HG02970 (cell line): Measurements from ENCODE around the gene DVL1.
"Not testable (repeated sequence)": the region's sequence is repeated elsewhere in the genome, so short reads cannot be mapped to it uniquely, and the experiment has no call there.

Source experiments
- ATAC-seq: cut with Tn5 transposase; IDR thresholded peaks from one replicate; pipeline ENCODE4 v1.9.1; 2021; ENCODE audit warnings: mild to moderate bottlenecking, moderate library complexity, moderate number of reproducible peaks; ENCODE audit not compliant: unreplicated experiment, low FRiP score

The DVL1 gene

DNA sequence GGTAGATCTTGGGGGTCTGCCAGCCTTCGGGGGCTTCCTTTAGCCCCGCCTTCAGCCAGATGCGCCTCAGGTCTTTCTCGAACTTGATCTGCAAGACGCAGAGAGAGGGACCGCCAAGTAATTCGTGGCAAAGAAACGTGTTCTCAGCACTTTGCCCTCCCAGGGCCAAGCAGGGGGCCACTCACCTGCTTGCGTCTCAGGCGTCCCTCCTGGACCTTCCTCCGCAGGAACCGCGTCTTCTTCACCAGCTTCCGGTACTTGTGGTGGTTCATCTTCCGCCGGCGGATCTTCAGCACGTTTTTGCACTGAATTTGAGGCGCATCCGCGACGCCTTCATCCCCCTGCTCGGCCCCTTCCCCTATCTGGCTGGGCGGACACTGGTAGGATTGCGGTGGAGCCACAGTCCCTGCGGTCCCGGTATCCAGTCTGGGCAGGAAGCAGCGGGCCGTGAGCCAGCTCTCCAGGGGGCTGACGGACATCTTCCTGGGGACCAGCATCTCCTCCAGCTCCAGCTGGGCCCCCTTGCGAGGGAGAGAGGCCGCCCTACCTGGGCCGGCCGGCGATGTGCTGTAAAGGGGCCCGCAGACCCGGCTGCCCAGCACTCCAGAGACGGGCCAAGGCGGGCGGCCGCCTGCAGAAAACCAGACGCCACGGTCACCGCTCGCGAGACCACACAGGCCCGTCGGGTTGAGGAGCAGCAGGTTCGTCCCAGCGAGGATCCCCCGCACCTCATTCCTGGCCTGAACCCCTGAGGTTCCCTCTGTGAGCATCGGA lies 24.8 kb upstream of the DVL1 start:
- ATAC-seq, result no peak

DNA sequence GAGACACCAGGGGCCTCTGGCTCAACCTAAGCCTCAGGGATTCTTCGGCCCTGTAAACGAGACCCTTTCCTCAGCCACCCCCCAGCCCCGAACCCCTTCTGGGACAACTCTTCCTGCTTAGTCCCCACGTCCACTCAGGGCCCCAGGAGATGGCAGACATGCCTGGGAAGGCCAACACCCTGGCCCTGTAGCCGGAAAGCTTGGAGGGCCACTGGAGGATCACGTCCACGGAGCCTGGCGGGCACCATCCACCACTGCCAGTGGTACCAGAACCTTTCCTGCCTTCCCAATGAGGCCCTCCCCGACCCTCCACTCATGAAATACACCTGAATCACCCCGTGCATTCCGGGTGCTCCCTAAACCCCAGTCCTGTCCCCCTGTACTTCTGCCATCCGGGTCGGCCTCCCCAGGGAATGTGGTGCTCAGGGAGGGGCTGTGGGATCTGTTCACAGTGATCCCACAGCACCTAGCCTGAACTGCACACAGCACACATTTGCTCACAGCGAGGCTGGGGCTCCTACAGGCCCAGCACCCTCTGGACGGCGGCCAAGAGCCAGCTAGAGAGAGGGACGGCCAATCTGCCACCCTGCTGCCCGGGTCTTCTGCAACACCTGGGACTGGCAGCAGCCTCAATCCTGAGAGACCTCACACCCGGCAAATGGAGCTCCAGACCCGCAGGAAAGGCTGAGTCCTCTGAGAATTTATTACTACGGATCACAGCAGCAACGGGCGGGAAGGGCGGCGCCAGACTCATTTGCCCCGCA lies 24.0 kb upstream of the DVL1 start:
- ATAC-seq, result no peak

DNA sequence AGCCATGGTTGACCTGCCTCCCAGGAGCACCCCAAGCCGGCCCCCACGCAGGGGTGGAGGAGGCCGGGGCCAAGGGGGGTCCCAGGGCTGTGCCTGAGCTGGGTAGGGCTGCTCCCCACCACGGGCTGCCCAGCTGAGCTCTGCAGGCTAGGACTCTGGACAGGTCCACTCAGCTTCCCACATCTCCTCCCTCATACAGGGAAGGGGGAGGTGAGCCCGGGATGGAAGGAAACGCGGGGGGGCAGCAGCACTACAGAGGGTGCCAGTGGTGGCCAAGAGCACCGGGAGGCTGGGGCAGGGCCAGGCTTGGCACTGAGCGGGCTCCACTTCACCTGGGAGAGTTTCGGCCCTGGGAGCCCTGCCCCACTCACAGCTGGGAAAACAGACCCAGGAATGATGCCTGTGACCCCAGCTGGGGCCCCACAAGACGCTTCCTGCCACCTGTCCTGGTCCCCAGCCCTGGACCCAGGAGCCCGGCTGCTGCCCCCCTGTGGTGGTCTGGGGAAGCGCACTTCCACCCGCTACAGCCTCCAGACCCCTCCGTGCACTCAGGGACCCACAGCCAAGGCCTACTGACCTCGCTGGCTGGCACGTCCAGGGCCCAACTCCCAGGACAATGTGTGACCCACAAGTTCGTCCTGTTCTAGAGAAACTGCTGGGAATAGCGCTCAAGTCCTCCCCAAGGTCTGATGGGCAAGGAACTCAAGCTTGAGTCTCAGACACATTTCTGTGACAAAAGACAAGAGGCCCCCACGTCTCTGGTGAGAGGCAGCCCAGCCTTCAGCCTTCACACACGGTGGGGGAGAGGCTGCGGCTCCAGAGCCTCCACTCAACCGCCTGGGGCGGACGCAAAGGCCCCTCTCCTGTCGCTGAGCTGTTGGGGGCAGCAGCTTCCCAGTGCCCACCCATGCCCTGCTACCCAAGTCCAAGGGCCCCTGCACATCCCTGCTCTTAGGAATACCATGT lies 22.8 kb upstream of the DVL1 start:
- ATAC-seq, result no peak

DNA sequence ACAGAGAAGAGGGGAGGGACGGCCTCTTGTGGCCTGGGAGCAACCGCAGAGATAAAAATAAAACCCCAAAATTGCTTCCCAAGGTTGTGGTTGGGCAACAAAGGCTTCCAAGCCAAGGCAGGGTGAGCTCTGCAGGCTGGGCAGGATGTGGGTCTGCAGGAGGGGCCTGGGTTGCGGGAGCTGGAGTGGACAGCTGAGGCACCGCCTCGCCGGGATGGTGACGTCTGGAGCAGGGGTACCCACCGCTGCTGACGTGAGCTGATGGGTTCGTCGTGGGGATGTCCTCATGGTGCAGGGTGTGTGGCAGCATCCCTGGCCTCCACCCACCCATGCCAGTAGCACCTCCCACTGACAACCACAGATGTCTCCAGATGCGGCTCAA lies 22.1 kb upstream of the DVL1 start:
- no peak for ATAC-seq

DNA sequence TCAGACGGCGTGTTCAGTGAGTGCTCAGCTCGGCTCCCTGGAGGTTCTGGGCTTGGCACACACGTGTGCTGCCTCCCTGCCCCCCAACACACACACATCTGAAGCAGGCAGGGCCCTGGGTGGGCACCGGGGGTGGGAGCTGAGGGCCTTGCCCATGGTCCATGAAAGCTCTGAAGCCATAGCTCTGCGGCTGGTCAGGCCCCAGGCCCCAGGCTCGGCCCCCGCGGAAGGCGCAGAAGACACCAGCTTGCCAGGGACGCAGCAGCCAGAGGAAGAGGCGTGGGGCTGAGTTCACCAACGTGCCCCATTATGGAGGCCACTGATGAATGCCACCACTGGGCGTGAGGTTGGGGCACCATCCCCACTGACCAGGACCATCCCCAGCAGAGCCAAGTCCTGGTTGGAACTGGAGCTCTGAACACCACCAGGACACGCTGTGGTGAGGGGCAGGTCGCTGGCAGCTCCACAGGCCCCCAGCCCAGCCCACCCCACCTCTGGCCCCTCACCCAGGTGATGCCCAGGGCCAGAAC lies 21.6 kb upstream of the DVL1 start:
- ATAC-seq, result no peak

DNA sequence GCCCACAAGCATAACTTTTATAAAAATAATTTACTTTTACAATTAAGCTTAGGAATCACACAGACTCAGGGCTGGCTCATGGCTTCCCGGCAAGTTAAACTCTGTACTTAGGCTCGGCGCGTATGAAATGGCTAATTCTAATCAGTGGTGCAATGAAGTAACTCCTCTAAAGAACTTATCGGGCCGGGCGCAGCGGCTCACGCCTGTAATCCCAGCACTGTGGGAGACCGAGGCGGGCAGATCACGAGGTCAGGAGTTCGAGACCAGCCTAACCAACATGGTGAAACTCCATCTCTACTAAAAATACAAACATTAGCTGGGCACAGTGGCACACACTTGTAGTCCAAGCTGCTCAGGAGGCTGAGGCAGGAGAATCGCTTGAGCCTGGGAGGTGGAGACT lies 20.9 kb upstream of the DVL1 start:
- not testable (repeated sequence) for ATAC-seq

DNA sequence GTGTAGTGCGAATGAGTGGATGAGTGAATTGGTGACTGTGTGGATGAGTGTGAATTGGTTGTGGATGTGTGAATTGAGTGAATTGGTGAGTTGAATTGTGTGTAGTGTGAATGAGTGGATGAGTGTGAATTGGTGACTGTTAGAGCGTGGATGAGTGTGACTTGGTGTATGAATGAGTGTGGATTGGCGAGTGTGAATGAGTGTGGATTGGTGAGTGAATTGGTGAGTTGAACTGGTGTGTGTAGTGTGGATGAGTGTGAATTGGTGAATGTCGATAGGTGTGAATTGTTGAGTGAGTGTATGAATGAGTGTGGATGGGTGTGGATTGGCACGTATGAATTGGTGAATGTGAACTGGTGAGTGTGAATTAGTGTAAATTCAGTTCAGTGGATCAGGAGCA lies 18.1 kb upstream of the DVL1 start:
- no peak for ATAC-seq

DNA sequence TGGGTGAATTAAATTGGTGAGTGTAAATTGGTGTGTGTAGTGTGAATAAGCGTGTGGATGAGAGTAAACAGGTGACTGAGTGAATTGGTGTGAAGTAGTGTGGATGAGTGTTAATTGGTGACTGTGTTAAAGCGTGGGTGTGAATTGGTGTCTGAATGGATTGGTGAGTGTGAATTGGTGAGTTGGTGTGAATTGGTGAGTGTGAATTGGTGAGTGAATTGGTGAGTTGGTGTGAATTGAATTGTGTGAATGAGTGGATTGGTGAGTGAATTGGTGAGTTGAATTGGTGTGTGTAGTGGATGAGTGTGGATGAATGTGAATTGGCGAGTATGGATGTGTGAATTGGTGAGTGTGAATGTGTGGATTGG lies 17.5 kb upstream of the DVL1 start:
- ATAC-seq, result no peak

DNA sequence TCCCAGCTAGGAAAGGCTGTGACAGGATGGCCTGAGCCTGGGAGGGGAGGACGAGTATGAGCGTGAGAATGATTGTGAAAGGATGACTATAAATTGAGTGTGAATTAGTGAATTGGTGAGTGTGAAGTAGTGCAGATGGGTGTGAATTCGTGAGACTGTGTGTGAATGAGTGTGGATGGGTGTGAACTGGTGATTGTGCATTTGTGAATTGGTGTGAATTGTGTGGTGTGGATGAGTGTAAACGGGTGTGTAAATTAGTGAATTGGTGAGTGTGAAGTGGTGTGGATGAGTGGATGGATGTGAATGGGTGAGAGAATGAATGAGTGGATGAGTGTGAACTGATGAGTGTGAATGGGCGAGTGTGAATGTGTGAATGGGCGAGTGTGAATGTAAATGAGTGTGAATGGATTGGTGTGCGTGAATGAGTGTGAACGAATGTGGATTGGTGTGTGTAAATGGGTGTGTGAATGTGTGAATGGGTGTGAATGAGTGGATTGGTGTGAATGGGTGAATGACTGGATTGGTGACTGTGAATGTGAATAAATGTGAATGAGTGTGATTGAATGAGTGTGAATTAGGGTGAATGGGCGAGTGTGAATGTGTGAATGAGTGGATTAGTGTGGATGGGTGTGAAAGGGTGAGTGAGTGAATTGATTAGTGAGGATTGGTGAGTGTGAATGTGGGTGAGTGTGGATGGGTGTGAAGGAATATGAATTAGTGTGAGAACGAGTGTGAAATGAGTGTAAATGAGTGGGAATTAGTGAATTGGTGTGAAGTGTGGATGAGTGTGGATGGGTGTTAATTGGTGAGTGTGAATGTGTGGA lies 16.9 kb upstream of the DVL1 start:
- no peak for ATAC-seq

DNA sequence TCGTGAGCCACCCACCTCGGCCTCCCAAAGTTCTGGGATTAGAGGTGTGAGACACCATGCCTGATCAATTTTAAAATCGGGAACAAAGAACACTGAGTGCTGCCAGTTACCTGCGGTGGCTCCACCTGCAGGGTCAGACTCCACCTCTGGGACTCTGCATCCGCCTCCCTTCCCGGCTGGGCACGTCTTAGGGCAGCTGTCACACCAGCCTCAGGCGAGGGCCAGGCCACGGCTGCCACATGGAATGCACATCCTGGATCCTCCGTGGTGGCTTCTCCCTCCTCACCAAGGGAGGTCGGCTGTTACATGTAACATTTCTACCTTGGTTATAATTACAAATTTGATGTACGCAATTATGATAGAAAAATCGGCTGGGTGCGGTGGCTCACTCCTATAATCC lies 15.0 kb upstream of the DVL1 start:
- no peak for ATAC-seq

DNA sequence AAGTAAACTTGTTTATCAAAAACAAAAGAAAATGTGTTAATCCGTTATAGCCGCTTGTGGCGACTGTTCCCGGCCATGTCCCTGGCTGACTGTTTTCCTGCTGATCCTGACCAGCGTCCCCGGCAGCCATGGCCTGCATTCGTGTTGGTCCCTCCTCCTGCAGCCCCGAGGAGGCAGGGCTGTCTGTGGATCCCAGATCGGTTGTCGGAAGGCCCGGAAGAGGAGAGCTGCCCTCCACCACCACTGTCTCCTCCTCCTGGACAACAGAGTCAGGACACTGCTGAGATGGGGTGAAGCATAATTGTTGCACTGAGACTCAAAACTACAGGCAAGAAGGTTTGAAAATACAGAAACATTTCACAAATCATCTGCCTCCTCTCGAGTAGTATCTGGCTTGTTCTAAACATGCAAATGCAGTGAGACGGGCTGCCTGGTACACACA lies 12.8 kb upstream of the DVL1 start:
- no peak for ATAC-seq

DNA sequence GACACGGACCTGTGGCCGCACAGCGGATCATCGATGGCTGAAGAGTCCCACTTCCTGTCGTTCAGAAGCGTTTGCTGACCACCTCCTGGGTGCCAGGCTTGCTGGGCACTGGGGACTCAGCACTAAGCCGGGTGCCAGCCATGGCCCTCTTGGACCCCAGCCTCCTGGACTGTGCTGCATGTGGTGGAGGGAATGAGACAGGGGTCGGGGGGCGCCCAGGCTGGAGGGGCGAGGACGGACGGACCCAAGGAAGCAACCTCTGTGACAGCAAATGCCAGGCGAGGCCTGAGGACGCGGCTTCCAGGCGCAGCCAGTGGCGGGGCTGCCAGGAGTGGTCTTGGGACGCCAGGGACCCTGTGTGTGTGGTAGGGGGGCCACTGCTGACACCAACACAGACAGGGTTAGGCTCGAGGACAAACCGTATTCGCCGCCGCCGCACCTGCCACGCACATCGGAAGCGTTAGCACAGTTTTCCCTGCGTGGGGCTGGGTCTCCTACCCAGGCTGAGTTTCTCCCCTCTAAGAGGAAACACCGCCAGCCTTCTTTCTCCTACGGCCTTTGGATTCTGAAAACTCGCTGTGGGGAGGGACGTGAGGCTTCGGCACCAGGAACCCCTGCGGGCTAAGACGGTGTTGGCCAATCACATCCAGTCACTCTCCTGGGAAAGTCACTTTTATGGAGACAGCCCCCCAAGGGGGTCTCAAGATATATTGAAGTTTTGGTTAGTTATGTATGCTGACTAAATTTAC lies 12.2 kb upstream of the DVL1 start:
- ATAC-seq, result no peak

DNA sequence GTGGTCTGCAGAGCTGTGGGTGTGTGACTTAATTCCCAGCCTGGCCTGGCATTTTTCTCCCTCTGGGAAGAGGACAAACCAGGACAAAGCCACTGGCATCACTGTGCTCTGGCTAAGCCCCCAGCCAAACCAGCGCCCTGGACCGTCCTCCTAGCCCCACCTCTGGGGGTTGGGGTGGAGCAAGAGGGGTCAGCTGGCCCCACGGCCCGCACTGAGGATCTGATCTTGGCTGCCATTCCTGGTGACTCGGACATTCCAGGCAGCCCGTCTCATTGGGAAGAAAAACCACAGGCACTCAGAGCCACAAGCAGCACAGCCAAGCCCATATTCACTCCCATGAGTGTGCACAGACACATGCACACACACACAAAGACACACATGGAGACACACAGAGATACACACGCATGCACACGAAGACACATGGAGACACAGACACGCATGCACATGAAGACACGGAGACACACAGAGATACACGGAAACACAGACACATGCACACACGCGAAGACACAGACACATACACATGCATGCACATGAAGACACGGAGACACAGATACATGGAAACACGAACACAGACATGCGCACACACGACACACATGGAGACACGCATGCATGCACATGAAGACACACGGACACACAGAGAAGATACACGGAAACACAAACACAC lies 11.4 kb upstream of the DVL1 start:
- no peak for ATAC-seq

DNA sequence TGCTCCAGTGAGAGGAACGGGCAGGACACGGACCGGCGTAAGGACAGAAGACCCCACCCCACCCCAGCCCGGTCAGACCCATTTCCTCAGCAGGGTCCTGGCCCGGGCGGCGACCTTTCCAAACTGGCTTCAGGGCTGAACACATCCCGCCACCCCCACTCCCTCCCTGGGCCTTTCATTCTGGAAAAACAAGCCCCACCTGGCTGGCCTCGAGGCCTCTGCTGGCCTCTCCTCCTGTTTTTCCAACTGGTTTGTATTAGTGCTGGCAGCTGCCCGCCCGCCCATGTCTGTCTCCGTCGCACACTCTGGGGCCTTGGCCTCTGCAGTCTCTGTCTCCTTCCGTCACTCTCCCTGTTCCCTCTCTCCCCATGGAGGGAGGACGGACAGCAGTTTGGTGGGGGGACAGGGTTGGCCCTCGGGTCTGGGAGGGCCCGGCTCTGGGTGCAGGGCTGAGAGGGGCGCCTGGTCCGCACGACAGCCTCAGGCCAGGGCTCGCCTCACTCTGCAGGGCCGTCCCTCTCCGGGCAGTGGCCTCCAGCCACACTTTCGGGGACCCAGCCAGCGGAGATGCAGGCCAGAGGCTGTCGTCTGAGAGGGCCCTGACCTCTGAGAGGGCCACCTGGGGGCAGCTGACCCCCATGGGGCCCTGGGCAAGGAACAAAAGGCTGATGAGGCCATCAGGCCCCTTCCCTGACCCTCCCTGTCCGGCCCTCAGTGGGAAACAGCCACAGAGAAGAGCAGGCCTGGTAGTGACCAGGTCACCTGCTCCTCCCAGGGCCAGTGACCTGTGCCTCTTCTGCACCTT lies 10.6 kb upstream of the DVL1 start:
- no peak for ATAC-seq

DNA sequence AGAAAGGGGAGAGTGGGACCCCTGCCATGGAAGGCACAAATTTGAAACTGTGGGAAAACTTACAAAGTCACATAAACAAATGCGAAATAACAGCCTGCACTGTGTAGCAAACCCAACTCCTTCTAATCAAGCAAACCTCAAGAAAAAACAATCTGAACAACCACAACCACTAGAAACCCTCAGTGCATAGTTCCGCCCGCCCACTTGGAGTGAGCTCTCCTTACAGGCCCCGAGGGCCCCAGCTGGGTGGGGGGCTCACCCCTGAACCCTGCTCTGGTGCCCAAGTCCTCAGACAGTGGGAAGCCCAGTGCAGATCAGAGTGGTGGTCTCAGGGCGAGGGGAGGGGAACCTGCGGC lies 10.1 kb upstream of the DVL1 start:
- ATAC-seq, result no peak

DNA sequence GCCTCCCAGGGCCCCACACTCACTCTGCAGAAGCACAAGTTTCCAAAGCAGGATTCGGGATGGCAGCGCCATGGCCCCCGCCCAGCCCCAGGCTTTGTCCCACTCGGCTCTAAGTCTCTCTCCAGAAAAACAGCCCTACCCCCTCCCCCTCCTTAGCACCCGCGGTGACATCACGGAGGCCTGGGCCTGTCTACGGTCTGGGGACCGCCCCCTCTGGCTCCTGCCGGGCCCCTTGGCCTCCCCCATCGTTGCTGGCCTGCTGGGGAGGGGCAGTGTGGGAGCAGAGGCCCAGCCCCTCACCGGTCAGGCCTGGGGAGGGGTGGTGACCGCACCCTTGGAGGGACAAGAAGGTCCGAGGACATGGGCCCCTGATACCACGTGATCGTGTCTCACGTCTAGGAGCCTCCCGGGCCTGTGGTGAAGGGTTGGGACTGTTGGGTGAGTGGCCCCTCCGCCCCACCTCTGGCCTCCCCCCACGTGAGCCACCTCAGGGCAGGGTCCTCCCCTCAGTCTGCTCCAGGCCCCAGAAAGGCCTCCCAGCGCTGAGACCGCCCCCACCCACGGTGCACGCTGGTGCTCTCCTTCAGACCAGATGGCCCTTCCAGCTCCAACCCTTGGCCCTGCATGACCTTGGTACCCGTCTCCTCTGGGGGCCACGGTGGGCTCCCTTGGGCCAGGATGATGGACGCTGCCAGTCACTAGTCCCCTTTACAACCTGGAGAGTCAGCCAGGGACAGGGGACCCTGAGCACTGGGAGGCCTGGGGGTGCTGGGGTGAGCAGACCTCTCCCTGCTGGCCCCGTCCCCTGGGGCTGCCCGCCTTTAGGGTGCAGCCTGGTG lies 9.4 kb upstream of the DVL1 start, which contains the start of gene MXRA8:
TSS of gene MXRA8 (minus strand) at position 123 of the 839 bp plus-strand sequence. CDS start at position 72, 51 bp downstream.
- ATAC-seq, result no peak

DNA sequence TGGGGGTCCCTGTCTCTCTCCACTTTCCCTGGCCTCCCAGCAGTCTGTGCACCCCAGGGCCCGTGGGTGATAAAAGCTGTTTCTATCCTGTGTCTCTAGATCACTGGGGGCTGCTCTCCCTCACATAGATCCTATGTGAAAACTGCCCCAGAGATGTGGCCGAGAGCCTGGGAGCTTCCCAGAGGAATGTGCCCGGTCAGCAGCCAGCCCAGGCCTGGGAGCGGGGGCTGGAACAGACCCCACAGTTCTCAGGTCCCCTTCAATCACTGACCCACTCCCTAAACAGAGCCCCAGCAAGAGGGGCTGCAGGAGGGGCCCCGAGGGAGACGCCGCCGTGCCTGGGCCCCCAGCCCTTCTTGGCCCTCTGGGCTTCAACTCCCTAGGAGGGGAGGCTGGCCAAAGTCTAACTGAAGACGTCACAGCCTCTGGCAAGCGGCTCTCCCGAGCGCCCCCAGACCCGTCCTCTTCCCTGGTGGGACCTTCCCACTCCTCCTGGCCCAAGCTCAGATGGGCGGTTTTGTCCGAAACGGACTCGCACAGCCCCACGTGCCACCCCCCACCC lies 8.7 kb upstream of the DVL1 start:
- ATAC-seq, result no peak
